ENCODE results near the gene ZXDC. TPM values are rescaled to one million over a fixed set of nuclear protein-coding genes. Genes with fewer than 3 reads are reported as not detected.

The ZXDC gene
- total RNA-seq, 1 donor from 2014 or later, result 31.8 TPM

GRCh38 chr3:126502656-126503055 lies 27.0 kb upstream of the ZXDC start:
- no peak overlapping the region for H3K4me3 Mint-ChIP-seq (ENCODE audit: unreplicated experiment)
- no peak for DNase-seq (ENCODE audit: extremely low spot score, unreplicated experiment)
- no peak overlapping the region for H3K27ac Mint-ChIP-seq (ENCODE audit: unreplicated experiment)
- peaks cover 17% of the 10 kb centered on the region for H3K27me3 Mint-ChIP-seq (ENCODE audit: unreplicated experiment)
- TF ChIP-seq CTCF (IDR thresholded peaks at IDR 0.05), result no peak
- H3K36me3 Mint-ChIP-seq (ENCODE audit: unreplicated experiment), result no peaks in the 10 kb centered on the region
- H3K9me3 Mint-ChIP-seq (ENCODE audit: unreplicated experiment), result no peaks in the 10 kb centered on the region
- no peaks in the 10 kb centered on the region for H3K4me1 Mint-ChIP-seq (ENCODE audit: unreplicated experiment)

GRCh38 chr3:126501736-126502135 lies 26.0 kb upstream of the ZXDC start:
- Mint-ChIP-seq H3K4me3 (ENCODE audit: unreplicated experiment) (no peak overlapping the region), H3K36me3 (ENCODE audit: unreplicated experiment) (no peaks in the 10 kb centered on the region), H3K27ac (ENCODE audit: unreplicated experiment) (no peak overlapping the region), H3K9me3 (ENCODE audit: unreplicated experiment) (no peaks in the 10 kb centered on the region), H3K27me3 (ENCODE audit: unreplicated experiment) (peaks cover 17% of the 10 kb centered on the region), H3K4me1 (ENCODE audit: unreplicated experiment) (no peaks in the 10 kb centered on the region)
- TF ChIP-seq CTCF (IDR thresholded peaks at IDR 0.05), result no peak
- DNase-seq (ENCODE audit: extremely low spot score, unreplicated experiment), result no peak

DNA sequence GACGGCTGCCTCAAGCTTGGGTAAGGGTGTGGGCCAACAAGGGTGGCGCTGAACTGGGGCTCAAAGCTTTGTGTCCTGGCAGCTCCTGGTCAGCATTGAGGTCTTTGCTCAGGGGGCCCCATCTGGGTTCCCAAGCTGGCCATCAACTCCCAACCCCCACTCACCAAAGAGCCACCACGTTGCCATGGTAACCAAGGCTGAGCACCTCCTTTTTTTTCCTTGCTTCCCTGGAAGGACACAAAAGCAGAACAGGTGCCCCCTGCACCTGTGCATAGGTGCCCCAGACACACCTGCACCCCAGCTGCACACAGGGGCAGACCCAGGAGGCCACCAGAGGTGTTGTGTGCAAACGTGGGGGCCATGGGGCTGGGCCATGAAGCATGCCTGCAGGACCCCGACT lies 25.4 kb upstream of the ZXDC start:
- H3K4me3 Mint-ChIP-seq (ENCODE audit: unreplicated experiment), result no peak overlapping the region
- H3K27ac Mint-ChIP-seq (ENCODE audit: unreplicated experiment), result no peak overlapping the region
- H3K36me3 Mint-ChIP-seq (ENCODE audit: unreplicated experiment), result no peaks in the 10 kb centered on the region
- H3K9me3 Mint-ChIP-seq (ENCODE audit: unreplicated experiment), result no peaks in the 10 kb centered on the region
- no peak for TF ChIP-seq CTCF (IDR thresholded peaks at IDR 0.05)
- peaks cover 14% of the 10 kb centered on the region for H3K27me3 Mint-ChIP-seq (ENCODE audit: unreplicated experiment)
- no peak for DNase-seq (ENCODE audit: extremely low spot score, unreplicated experiment)
- H3K4me1 Mint-ChIP-seq (ENCODE audit: unreplicated experiment), result no peaks in the 10 kb centered on the region

DNA sequence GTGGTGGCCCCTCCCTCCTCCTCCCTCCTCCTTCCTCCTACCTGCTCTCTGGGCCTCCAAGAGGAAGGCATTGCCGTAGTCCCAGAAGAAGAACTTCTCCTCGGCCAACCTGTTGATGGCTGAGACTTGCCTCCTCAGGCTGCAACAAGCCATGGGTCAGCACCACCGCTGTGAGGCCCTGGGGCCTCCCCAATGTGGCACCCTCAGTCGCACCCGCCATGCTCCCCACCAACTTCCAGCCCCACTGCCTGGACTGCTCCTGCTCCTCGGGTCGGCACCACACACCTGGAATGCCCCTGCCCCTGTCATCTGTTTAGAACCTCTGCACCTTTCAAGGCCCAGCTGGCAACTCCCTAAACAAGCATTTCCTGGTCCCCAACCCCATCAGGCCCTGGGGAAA lies 24.3 kb upstream of the ZXDC start:
- no peak for DNase-seq (ENCODE audit: extremely low spot score, unreplicated experiment)
- no peaks in the 10 kb centered on the region for H3K36me3 Mint-ChIP-seq (ENCODE audit: unreplicated experiment)
- H3K27ac Mint-ChIP-seq (ENCODE audit: unreplicated experiment), result no peak overlapping the region
- no peak overlapping the region for H3K4me3 Mint-ChIP-seq (ENCODE audit: unreplicated experiment)
- H3K9me3 Mint-ChIP-seq (ENCODE audit: unreplicated experiment), result no peaks in the 10 kb centered on the region
- H3K4me1 Mint-ChIP-seq (ENCODE audit: unreplicated experiment), result no peaks in the 10 kb centered on the region
- no peak for TF ChIP-seq CTCF (IDR thresholded peaks at IDR 0.05)
- peaks cover 10% of the 10 kb centered on the region for H3K27me3 Mint-ChIP-seq (ENCODE audit: unreplicated experiment)

- H3K9me3 Mint-ChIP-seq (ENCODE audit: unreplicated experiment), result no peaks in the 10 kb centered on the region
- H3K27me3 Mint-ChIP-seq (ENCODE audit: unreplicated experiment), result peaks cover 5% of the 10 kb centered on the region
- no peak for TF ChIP-seq CTCF (IDR thresholded peaks at IDR 0.05)
- H3K4me3 Mint-ChIP-seq (ENCODE audit: unreplicated experiment), result no peak overlapping the region
- H3K4me1 Mint-ChIP-seq (ENCODE audit: unreplicated experiment), result no peaks in the 10 kb centered on the region
- H3K36me3 Mint-ChIP-seq (ENCODE audit: unreplicated experiment), result no peaks in the 10 kb centered on the region
- no peak for DNase-seq (ENCODE audit: extremely low spot score, unreplicated experiment)
- H3K27ac Mint-ChIP-seq (ENCODE audit: unreplicated experiment), result no peak overlapping the region
These were observed 23.7 kb upstream of the ZXDC start for GRCh38 chr3:126499401-126499800.

Measured in osteocyte (in vitro differentiated cells).